Glomerular visceral epithelial cell (primary cell): ENCODE results near the gene LGALS7.
"Not testable (repeated sequence)": the region's sequence is repeated elsewhere in the genome, so short reads cannot be mapped to it uniquely, and the experiment has no call there.

ENCODE experiments used
- DNase-seq: peaks from one replicate; pipeline ENCODE4 v3.0.0-alpha.2; 2016; ENCODE audit errors: extremely low spot score

The LGALS7 gene

DNA sequence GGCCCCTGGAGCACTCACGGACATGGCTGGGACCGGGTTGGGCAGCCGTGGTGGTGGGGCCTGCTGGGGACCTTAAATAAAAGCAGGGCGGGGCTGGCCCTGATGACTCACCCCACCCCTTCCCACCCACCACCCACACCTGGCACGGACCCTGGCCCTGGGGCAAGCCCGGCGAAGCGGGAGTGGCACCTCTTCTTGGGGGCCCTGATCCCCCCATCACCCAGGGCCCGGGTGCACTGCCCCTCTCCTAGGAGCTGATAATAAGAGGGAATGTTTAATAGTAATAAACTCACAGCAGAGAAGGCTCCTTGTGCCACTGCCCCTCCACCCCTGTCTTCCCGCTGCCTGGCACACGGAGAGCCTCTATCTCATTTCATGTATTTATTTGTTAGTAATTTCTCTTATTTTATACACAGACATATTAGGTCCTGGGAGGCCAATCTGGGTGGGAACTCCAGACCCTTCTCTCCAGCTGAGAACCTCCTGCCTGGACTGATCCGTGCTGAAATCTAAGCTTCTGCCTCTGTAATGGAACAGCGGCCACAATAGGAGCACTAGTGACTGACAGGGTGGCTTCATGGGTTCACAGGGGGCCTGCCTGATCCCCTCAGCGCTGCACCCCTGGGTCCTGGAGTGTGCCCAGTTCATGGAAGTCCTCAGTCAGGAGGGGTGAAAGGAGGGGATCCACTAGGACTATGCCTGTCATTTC, at the start of gene LGALS7:
LGALS7 (minus strand) TSS at position 49 of the 709 bp plus-strand sequence; CDS start at position 24, 25 bp downstream.
- DNase-seq, result no peak

GRCh38 chr19:38821230-38821825, 48.0 kb upstream of the LGALS7 start:
- not testable (repeated sequence) for DNase-seq

DNA sequence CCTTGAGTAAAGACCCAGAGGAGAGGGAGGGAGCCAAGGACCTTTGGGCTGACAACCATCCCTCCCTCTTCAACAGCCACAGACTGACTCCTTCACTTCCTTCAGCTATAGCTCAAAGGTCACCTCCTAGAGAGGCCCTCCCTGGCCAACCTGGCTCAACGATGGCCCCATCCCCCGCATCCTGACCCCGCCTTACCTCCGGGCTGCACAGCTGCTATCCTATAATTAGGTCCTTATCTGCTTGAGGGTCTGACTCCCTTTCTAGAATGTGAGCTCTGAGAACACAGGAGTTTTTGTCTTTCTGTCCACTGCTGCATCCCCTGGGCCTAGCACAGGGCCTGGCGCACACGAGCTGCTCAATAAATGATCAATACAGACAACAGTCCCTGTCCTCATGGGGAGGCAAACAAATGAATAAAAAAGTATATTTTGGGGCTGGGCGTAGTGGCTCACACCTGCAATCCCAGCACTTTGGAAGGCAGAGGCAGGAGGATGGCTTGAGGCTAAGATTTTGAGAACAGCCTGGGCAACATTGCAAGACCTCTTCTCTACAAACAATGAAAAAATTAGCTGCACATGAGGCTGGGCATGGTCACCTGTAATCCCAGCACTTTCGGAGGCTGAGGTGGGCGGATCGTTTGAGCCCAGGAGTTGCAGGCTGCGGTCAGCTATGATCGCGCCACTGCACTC, 46.1 kb upstream of the LGALS7 start:
- no peak for DNase-seq

DNA sequence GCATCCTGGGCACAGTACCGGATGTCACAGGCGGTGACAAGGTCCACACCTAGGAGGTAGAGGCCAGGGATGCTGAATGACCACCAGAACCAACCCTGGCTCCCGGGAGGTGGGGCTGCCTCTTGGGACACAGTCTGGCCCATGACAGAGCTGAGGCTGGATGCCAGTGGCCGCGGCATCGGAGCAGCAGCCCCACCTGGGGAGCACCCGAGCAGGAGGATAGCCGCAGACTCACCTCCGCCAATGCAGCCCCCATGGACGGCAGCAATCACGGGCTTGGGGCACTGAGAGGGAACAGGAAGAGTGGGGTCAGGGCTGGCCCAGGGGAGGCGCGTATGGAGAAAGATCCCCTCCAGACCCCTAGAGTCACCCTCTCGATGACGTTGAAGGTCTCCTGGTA, 43.8 kb upstream of the LGALS7 start:
- DNase-seq, result no peak

GRCh38 chr19:38816131-38816750, 42.9 kb upstream of the LGALS7 start:
- DNase-seq, result no peak

GRCh38 chr19:38815059-38816001, 42.0 kb upstream of the LGALS7 start:
- DNase-seq, result no peak

- not testable (repeated sequence) for DNase-seq
Measured at GRCh38 chr19:38813932-38814331, 40.6 kb upstream of the LGALS7 start.

- no peak for DNase-seq
Measured at GRCh38 chr19:38813323-38813722, 40.0 kb upstream of the LGALS7 start.

DNA sequence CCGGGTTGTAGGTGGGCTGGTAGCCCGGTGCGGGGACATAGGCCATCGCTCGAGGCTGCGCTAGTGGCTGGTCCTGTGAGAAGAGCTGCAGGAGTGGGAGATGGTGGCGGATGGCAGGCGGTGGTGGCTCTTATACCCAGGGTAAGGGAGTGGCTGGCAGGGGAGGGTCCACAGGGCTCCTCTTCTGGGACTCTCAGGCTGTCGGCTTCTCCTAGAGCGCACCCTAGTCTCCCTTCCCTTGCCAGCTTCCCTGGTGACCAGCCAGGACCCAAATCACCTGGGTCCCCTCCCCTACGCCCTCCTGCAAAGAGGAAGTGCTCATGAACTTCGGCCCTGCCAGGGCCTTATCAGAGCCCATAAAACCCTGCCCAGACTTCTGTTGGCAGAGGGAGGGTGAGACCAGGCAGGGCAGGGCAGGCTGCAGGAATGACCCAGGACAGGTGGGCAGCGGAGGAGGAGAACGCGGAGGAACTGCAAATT, 39.6 kb upstream of the LGALS7 start, which contains the start of gene LGALS4:
LGALS4 (minus strand) TSS at position 105 of the 480 bp plus-strand sequence; CDS start at position 46, 59 bp downstream.
- no peak for DNase-seq

- no peak for DNase-seq
Measured at GRCh38 chr19:38812009-38812840, 38.9 kb upstream of the LGALS7 start.

DNA sequence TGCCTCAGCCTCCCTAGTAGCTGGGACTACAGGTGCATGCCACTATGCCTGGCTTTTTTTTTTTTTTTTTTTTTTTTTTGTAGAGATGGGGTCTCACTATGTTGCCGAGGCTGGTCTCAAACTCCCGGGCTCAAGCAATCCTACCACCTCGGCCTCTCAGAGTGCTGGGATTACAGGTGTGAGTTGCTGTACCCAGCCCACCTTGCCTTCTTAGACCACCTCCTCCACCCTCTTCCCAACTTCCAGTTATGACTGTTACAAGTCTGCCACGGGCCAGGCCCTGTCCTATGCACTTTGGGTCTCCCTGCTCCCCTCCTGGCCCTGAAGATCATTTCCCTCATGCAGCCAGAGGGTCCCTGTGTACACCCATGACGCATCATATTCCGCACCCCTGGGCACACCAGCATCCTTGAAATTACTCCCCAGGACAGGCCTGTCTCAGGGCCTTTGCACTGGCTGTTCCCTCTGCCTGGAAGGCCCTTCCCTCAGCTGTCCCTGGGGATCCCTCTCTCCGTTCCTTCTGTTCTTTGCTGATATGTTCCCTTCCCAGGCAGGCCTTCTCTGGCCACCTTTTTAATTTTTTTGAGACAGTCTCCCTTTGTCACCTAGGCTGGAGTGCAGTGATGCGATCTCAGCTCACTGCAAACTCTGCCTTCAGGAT, 36.4 kb upstream of the LGALS7 start:
- DNase-seq, result no peak

DNA sequence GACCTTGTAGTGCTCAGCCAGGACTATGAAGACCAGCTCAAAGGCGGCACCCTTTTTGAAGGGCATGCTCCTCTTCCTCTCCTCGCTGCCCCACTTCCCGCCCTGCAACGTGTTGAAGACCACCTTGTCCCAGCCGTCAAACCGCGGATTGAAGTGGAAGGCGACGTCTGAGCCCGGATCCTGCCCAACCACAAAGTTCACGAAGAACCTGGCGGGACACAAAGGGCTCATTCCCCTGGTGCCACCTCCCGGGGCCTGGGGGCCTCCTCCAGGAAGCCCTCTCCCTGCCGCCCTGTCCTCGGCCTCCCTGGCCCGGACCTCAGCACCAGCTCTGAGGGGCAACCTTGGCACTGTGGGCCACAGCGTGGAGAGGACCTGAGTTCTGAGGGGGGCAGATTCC, 35.4 kb upstream of the LGALS7 start:
- no peak for DNase-seq

- peak; percentile 51 for DNase-seq
Measured at GRCh38 chr19:38807374-38808098, 34.2 kb upstream of the LGALS7 start.

- no peak for DNase-seq
Measured at GRCh38 chr19:38806371-38806770, 33.1 kb upstream of the LGALS7 start.

DNA sequence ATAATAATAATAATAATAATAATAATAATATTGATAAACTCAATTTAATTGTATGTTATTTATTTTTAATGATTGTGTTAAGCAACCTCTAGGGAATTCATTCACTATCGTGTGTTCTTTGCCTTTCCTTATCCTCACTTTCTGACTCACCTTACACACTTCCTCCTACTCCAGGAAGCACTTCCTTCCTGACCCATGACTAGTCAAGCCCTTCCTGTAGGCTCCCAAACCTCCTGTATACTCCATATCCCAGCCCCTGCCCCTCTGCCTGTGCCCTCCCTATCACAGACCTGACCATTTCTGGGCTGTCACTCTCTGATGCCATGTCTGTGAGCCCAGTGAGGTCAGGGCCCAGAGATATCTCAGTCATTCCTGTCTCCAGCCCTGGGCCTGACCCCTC, 31.9 kb upstream of the LGALS7 start:
- DNase-seq, result no peak

GRCh38 chr19:38803543-38803942, 30.2 kb upstream of the LGALS7 start:
- no peak for DNase-seq

- DNase-seq, result no peak
Measured at GRCh38 chr19:38801359-38802095, 28.2 kb upstream of the LGALS7 start.
